Stimulated activated CD8-positive, alpha-beta memory T cell treated with anti-CD3 and anti-CD28 coated beads, Interleukin-15, amount 100 ng/mL, for 4 hours (primary cell): ENCODE measurements around the gene FAM72C.
"Not testable (repeated sequence)": the region's sequence is repeated elsewhere in the genome, so short reads cannot be mapped to it uniquely, and the experiment has no call there.

Experiments used
- DNase-seq, 2 donors: peaks; one replicate each; pipeline ENCODE4 v3.0.0-alpha.2; 2020; ENCODE audit warnings: low read depth in 2 of 2

FAM72C gene

GRCh38 chr1:143971924-143972700 lies at the start of gene FAM72C:
Gene FAM72C (minus strand): TSS chr1:143971986. CDS start chr1:143971141, 845 bp downstream.
- DNase-seq = not testable (repeated sequence)

- DNase-seq = not testable (repeated sequence)
Observed at GRCh38 chr1:144020001-144020738, 48.4 kb upstream of the FAM72C start.

GRCh38 chr1:144019101-144019500 lies 47.3 kb upstream of the FAM72C start:
- not testable (repeated sequence) for DNase-seq

GRCh38 chr1:144015180-144015966 lies 43.6 kb upstream of the FAM72C start:
- DNase-seq = not testable (repeated sequence)

GRCh38 chr1:144014528-144014927 lies 42.7 kb upstream of the FAM72C start:
- DNase-seq = not testable (repeated sequence)

GRCh38 chr1:144014121-144014520 lies 42.3 kb upstream of the FAM72C start:
- DNase-seq = not testable (repeated sequence)

GRCh38 chr1:144012168-144012733 lies 40.5 kb upstream of the FAM72C start:
- DNase-seq = not testable (repeated sequence)

GRCh38 chr1:144009410-144009809 lies 37.6 kb upstream of the FAM72C start:
- DNase-seq = not testable (repeated sequence)

- not testable (repeated sequence) for DNase-seq
Observed at GRCh38 chr1:144004259-144004658, 32.5 kb upstream of the FAM72C start.

- DNase-seq = not testable (repeated sequence)
Observed at GRCh38 chr1:144003306-144004029, 31.7 kb upstream of the FAM72C start.

- not testable (repeated sequence) for DNase-seq
Observed at GRCh38 chr1:144002141-144002881, 30.5 kb upstream of the FAM72C start.

- DNase-seq = not testable (repeated sequence)
Observed at GRCh38 chr1:144001077-144001476, 29.3 kb upstream of the FAM72C start.

- DNase-seq = not testable (repeated sequence)
Observed at GRCh38 chr1:143996020-143996419, 24.2 kb upstream of the FAM72C start.

GRCh38 chr1:143993301-143993907 lies 21.6 kb upstream of the FAM72C start:
- DNase-seq = not testable (repeated sequence)

GRCh38 chr1:143990699-143991098 lies 18.9 kb upstream of the FAM72C start:
- DNase-seq = not testable (repeated sequence)

GRCh38 chr1:143989719-143990118 lies 17.9 kb upstream of the FAM72C start:
- not testable (repeated sequence) for DNase-seq

- DNase-seq = not testable (repeated sequence)
Observed at GRCh38 chr1:143989427-143989712, 17.6 kb upstream of the FAM72C start.

GRCh38 chr1:143988602-143989426 lies 17.0 kb upstream of the FAM72C start:
- not testable (repeated sequence) for DNase-seq

- DNase-seq = not testable (repeated sequence)
Observed at GRCh38 chr1:143987868-143988267, 16.1 kb upstream of the FAM72C start.
